ENCODE data around the gene SIDT2.

SIDT2 gene

DNA sequence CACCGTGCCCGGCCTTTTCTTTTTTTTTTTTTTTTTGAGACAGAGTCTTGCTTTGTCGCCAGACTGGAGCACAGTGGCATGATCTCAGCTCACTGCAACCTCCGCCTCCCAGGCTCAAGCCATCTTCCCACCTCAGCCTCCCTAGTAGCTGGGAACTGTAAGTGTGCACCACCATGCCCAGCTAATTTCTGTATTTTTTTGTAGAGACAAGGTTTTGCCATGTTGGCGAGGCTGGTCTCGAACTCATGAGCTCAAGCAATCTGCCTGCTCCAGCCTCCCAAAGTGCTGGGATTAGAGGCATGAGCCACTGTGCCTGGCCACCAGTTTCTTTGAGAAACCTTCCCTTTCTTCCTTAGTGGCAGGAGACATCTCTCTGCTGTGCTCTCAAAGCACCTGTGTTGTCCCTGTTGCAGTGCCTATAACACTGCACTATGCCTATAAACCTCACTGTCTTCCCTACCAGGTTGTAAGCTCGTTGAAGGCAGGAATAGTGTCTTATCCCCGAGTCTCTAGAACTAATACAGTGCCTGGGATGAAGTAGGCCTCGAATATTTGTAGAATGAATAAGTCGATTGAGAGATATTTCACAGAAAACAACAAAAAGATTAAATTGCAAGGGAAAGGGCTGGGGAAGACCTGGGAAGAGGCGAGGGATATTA lies 34.3 kb downstream of the SIDT2 start:
- no peak for DNase-seq (ENCODE audit: low read depth, low spot score)
- no peak overlapping the region for H3K4me3 ChIP-seq (ENCODE audit: low read depth, low read length)
- in situ Hi-C loops (cut with HindIII; ENCODE audit: low sequenced_read_pairs): no loop called here
- TF ChIP-seq CTCF (IDR thresholded peaks at IDR 0.05; ENCODE audit: low read depth, low read length): no peak

- DNase-seq (ENCODE audit: low read depth, low spot score): no peak
- in situ Hi-C loops (cut with HindIII; ENCODE audit: low sequenced_read_pairs): no loop called here
- TF ChIP-seq CTCF (IDR thresholded peaks at IDR 0.05; ENCODE audit: low read depth, low read length): no peak
- H3K4me3 ChIP-seq (ENCODE audit: low read depth, low read length): no peak overlapping the region
These were observed 36.0 kb downstream of the SIDT2 start for GRCh38 chr11:117214404-117215110.

GRCh38 chr11:117217141-117218084 lies 38.9 kb downstream of the SIDT2 start:
- TF ChIP-seq CTCF (IDR thresholded peaks at IDR 0.05; ENCODE audit: low read depth, low read length): no peak
- no peak for DNase-seq (ENCODE audit: low read depth, low spot score)
- no peak overlapping the region for H3K4me3 ChIP-seq (ENCODE audit: low read depth, low read length)
- in situ Hi-C loops (cut with HindIII; ENCODE audit: low sequenced_read_pairs): no loop called here

- TF ChIP-seq CTCF (IDR thresholded peaks at IDR 0.05; ENCODE audit: low read depth, low read length): no peak
- no peak overlapping the region for H3K4me3 ChIP-seq (ENCODE audit: low read depth, low read length)
- no peak for DNase-seq (ENCODE audit: low read depth, low spot score)
- in situ Hi-C loops (cut with HindIII; ENCODE audit: low sequenced_read_pairs): no loop called here
These were observed 39.8 kb downstream of the SIDT2 start for GRCh38 chr11:117218133-117218915.

GRCh38 chr11:117219001-117219400 lies 40.5 kb downstream of the SIDT2 start:
- in situ Hi-C loops (cut with HindIII; ENCODE audit: low sequenced_read_pairs): no loop called here
- TF ChIP-seq CTCF (IDR thresholded peaks at IDR 0.05; ENCODE audit: low read depth, low read length): no peak

GRCh38 chr11:117219455-117219854 lies 40.9 kb downstream of the SIDT2 start:
- DNase-seq (ENCODE audit: low read depth, low spot score): no peak
- no peak overlapping the region for H3K4me3 ChIP-seq (ENCODE audit: low read depth, low read length)
- in situ Hi-C loops (cut with HindIII; ENCODE audit: low sequenced_read_pairs): no loop called here
- no peak for TF ChIP-seq CTCF (IDR thresholded peaks at IDR 0.05; ENCODE audit: low read depth, low read length)

More at GRCh38 chr11:117219001-117219400, 40.5 kb downstream of the SIDT2 start:
- DNase-seq (ENCODE audit: low read depth, low spot score): no peak
- H3K4me3 ChIP-seq (ENCODE audit: low read depth, low read length): no peak overlapping the region

All from astrocyte of the spinal cord (primary cell).